ENCODE data around the gene IL18RAP. TPM values are rescaled to one million over a fixed set of nuclear protein-coding genes. Genes with fewer than 3 reads are reported as not detected.

Gene IL18RAP
- total RNA-seq, 1 donor from 2014 or later = not detected

GRCh38 chr2:102438578-102438977, 15.6 kb downstream of the IL18RAP start:
- Histone ChIP-seq H3F3A (ENCODE audit: low read depth) (no peaks in the 10 kb centered on the region), H3K4me3 (no peak overlapping the region), H3K36me3 (no peaks in the 10 kb centered on the region), H3K9ac (no peak overlapping the region), H2AFZ (replicated peaks) (no peak overlapping the region), H3K4me1 (no peaks in the 10 kb centered on the region), H4K20me1 (ENCODE audit: low read depth) (no peaks in the 10 kb centered on the region), H3K27me3 (no peaks in the 10 kb centered on the region), H3K9me3 (ENCODE audit: low read depth) (no peaks in the 10 kb centered on the region), H3K79me2 (ENCODE audit: low read depth) (no peaks in the 10 kb centered on the region), H3K27ac (no peak overlapping the region), H3K4me2 (no peak overlapping the region)
- H3K4me1 Mint-ChIP-seq = no peaks in the 10 kb centered on the region
- no peaks in the 10 kb centered on the region for H3K36me3 Mint-ChIP-seq
- no peak for TF ChIP-seq EZH2 (IDR thresholded peaks at IDR 0.05)
- TF ChIP-seq EZH2phosphoT487 (IDR thresholded peaks at IDR 0.05) = no peak
- no peak for TF ChIP-seq CTCF (IDR thresholded peaks at IDR 0.05)
- H3K27me3 Mint-ChIP-seq (ENCODE audit: insufficient read depth, low read depth) = no peaks in the 10 kb centered on the region
- no peak for DNase-seq (ENCODE audit: low spot score)
- H3K27ac Mint-ChIP-seq = no peak overlapping the region
- H3K9me3 Mint-ChIP-seq = no peaks in the 10 kb centered on the region
- H3K4me3 Mint-ChIP-seq = no peak overlapping the region

DNA sequence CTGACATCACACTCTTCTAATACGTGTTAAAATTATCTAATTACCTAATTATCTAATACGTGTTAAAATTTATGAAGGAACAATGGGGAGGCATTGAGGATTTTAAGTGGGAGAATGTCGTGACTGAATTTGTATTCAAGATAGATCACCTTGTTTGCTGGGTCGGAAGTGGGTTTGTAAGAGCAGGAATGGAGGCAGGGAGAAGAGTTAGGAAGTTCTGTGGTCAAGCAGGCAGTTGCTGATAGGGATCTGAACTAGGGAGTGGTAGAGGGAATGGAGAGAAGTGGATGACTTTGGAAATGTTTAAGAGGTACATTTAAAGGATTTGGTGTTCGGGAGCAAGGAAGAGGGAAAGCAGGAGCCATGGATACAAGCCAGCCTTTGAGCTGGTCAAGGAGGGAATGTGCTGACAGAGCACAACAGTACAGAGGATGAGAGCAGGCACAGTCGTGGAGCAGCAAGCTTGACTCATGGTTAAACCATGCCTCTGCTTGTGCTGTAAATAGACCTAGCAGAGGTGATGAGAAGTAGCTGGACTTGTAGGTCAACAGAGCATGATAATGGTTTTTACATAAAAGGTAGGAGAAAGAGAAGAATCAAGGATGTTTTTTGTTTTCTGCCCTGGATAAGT, 16.2 kb downstream of the IL18RAP start:
- H3F3A ChIP-seq (ENCODE audit: low read depth) = no peaks in the 10 kb centered on the region
- no peaks in the 10 kb centered on the region for H3K79me2 ChIP-seq (ENCODE audit: low read depth)
- H3K36me3 Mint-ChIP-seq = no peaks in the 10 kb centered on the region

DNA sequence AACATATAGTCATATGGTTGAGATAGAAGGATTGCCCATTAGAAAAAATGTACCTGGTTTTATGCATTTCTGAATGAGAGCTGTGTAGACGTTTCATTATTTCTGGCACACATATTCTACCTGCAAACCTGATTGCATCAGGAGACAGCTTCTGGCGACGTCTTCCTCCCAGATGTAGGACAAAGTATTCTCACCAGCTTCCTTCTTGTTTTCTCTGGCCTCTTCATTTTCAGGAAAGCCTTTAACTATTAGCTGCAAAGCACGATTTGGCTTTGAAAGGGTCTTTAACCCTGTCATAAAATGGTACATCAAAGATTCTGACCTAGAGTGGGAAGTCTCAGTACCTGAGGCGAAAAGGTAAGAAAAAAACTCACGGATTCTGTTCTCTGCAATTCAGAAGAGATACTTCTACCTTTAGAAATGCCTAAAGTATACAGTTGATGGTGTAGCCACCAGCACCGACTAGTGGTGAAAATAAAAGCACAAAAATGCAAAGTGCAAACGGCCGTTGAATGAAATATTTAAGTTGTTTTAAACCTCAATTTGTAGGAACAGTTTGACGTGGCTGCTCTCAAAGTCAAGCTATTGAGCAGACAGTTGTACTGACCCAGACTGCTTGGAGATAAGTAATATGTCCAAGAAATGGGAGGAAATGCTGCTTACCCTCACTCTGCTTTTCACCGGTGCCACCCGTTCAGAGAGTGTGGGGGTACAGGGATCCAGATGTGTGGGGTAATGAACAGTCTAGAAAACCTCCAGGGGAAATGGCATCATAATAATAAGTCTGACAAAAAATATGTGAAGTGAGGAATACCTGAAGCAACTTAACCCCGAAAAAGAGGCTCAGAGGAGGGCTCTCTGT, 20.2 kb downstream of the IL18RAP start:
- H3K4me3 ChIP-seq = no peak overlapping the region
- H3K27ac ChIP-seq = no peak overlapping the region
- H3F3A ChIP-seq (ENCODE audit: low read depth) = no peaks in the 10 kb centered on the region
- Mint-ChIP-seq H3K27ac (no peak overlapping the region), H3K36me3 (no peaks in the 10 kb centered on the region), H3K9me3 (no peaks in the 10 kb centered on the region), H3K4me3 (no peak overlapping the region), H3K4me1 (no peaks in the 10 kb centered on the region), H3K27me3 (ENCODE audit: insufficient read depth, low read depth) (peaks cover 4% of the 10 kb centered on the region)
- DNase-seq (ENCODE audit: low spot score) = peak; percentile 40
- no peaks in the 10 kb centered on the region for H3K4me1 ChIP-seq
- no peaks in the 10 kb centered on the region for H3K36me3 ChIP-seq
- no peak overlapping the region for H3K4me2 ChIP-seq
- peak overlapping the region; percentile 71 for H2AFZ ChIP-seq (replicated peaks)
- H3K27me3 ChIP-seq = no peaks in the 10 kb centered on the region
- H4K20me1 ChIP-seq (ENCODE audit: low read depth) = no peaks in the 10 kb centered on the region
- peak; percentile 76 for TF ChIP-seq CTCF (IDR thresholded peaks at IDR 0.05)
- TF ChIP-seq EZH2 (IDR thresholded peaks at IDR 0.05) = no peak
- no peaks in the 10 kb centered on the region for H3K9me3 ChIP-seq (ENCODE audit: low read depth)
- no peak overlapping the region for H3K9ac ChIP-seq
- no peaks in the 10 kb centered on the region for H3K79me2 ChIP-seq (ENCODE audit: low read depth)

More for the DNA sequence above, 16.2 kb downstream of the IL18RAP start:
- Mint-ChIP-seq H3K4me3 (no peak overlapping the region), H3K27me3 (ENCODE audit: insufficient read depth, low read depth) (no peaks in the 10 kb centered on the region), H3K9me3 (no peaks in the 10 kb centered on the region), H3K4me1 (no peaks in the 10 kb centered on the region), H3K27ac (no peak overlapping the region)
- Histone ChIP-seq H2AFZ (replicated peaks) (no peak overlapping the region), H3K36me3 (no peaks in the 10 kb centered on the region), H4K20me1 (ENCODE audit: low read depth) (no peaks in the 10 kb centered on the region), H3K9ac (no peak overlapping the region), H3K27ac (no peak overlapping the region), H3K4me1 (no peaks in the 10 kb centered on the region), H3K9me3 (ENCODE audit: low read depth) (no peaks in the 10 kb centered on the region), H3K27me3 (no peaks in the 10 kb centered on the region), H3K4me3 (no peak overlapping the region), H3K4me2 (no peak overlapping the region)
- no peak for TF ChIP-seq EZH2phosphoT487 (IDR thresholded peaks at IDR 0.05)
- no peak for TF ChIP-seq CTCF (IDR thresholded peaks at IDR 0.05)
- no peak for TF ChIP-seq EZH2 (IDR thresholded peaks at IDR 0.05)
- DNase-seq (ENCODE audit: low spot score) = no peak

Measured in neural progenitor cell (in vitro differentiated cells).